IPS-18a (cell line): ENCODE measurements around the gene GPANK1.

Experiments used
- H3K27ac ChIP-seq: one replicate; pipeline ENCODE4 v1.5.1; 2013; ENCODE audit warnings: low read length
- H3K27me3 ChIP-seq: one replicate; pipeline ENCODE4 v1.6.1; 2013; ENCODE audit warnings: mild to moderate bottlenecking, low read length; ENCODE audit not compliant: control insufficient read depth, insufficient read depth
- H3K36me3 ChIP-seq: one replicate; pipeline ENCODE4 v1.6.1; 2013; ENCODE audit warnings: low read depth, low read length; ENCODE audit not compliant: control insufficient read depth
- H3K4me1 ChIP-seq: one replicate; pipeline ENCODE4 v1.6.1; 2013; ENCODE audit warnings: low read depth, low read length; ENCODE audit not compliant: control insufficient read depth
- H3K4me3 ChIP-seq: one replicate; pipeline ENCODE4 v1.5.1; 2013; ENCODE audit warnings: low read length
- H3K9ac ChIP-seq: one replicate; pipeline ENCODE4 v1.6.1; 2013; ENCODE audit warnings: mild to moderate bottlenecking, low read length, moderate library complexity
- H3K9me3 ChIP-seq: one replicate; pipeline ENCODE4 v1.6.1; 2013; ENCODE audit warnings: low read depth, low read length; ENCODE audit not compliant: control insufficient read depth

The GPANK1 gene

DNA sequence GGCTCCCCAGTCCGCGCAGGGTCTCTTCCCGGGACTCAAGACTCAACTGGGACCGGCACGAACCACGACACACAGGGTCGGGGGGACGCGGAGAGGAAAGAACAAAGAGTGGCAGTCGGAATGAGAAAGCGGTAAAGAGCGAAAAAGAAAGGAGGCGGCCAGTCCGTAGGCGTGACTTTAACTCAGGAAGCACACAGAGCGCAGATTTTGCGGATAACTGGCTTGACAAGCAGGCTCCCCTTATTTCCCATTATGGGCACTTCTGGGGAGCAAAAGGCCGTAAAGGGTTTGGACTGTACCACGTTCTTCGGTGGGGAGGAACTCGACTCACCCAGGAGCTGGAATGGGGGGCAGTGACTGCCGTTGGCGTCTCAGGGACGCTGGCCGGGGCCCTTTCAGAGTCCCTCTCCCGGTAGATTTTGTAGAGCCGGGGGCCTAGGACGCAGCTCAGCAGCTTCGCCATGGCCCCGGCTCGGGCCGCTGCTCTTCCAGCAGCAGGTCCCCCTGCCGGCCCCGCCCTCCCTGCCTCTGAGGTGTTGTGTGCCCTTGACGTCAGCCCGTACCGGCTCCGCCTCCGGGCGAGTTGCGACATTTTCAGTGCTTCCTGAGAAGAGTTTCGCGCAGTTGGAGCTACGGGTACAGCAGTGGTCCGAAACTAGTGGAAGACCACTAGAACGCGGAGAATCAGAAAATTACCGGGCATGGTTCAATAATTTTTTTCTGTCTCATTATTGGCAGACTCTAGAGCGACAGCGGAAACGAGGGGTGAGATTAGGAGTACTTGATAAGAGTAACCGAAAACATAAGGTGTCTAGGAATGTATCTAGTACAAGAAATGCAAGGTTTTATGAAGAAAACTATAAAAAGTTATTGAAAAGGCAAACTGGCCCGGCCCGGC lies 38.3 kb upstream of the GPANK1 start, which contains the start of gene ABHD16A:
TSS of gene ABHD16A (minus strand) at position 506 of the 898 bp plus-strand sequence. CDS start at position 463, 43 bp downstream.
- Histone ChIP-seq H3K4me3 (peak within 1 kb of the TSS; percentile 97), H3K4me1 (no peaks in the 10 kb centered on the region), H3K27ac (peak within 1 kb of the TSS; percentile 78), H3K9ac (peak within 1 kb of the TSS; percentile 91), H3K36me3 (no peaks in the 10 kb centered on the region), H3K9me3 (no peaks in the 10 kb centered on the region), H3K27me3 (no peaks in the 10 kb centered on the region)

DNA sequence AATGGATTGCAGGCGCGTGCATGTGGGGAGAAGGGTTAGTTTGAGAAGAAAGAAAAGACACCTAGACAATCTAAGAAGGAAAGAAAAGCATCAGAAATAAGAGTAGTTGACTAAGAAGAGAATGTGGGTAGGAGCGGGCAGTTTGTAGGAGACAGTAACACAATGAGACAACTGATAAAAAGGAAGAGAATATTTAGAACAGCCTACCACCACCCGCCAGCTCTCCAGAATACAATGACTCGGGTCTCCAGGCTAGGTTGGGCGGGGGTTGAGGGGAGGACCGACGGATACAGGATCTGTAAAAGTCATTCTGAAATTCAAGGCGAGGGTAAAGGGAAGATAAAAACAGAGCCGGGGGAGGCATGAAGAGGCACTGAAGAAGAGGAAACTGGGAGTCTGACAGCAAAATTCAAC lies 37.6 kb upstream of the GPANK1 start:
- Histone ChIP-seq H3K27ac (no peak overlapping the region), H3K27me3 (no peaks in the 10 kb centered on the region)

DNA sequence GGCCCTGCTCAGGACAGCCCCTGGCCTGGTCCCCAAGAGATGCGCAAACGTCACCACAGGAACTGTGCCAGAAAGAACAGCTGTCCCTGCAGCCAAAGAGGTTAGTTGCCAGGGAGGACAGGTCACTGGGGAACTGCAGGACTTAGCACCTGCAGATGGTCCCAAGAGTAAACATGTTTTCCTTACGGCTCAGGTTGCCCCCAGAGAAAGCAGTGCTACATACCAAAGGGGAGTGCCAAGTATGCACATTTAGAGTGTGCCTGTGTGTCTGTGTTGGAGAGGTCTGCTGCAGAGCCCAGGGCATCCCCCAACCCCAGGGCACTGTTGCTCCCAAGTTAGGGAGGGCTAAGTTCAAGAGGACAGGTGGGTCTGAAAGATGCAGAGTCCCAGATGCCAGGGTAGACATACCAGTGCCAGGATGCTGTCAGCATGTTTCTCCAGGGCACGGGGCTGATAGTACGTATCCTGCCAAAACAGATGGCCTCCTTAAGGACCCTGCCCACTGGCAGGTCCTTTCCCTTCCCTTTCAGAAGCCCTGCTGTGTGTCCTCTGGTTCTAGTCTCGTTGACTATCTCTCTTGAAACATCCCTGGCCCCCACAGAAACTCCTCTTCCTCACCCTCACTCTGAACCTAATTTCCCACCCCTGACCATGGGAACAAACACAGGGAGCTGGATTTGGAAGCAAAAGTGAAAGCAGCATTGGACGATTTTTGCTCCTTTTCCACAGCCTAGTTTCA lies 37.0 kb upstream of the GPANK1 start:
- H3K27ac ChIP-seq, result no peak overlapping the region

More for the DNA sequence above, 37.6 kb upstream of the GPANK1 start:
- peak overlapping the region; percentile 91 for H3K9ac ChIP-seq
- H3K4me1 ChIP-seq, result no peaks in the 10 kb centered on the region
- H3K4me3 ChIP-seq, result peak overlapping the region; percentile 97
- H3K9me3 ChIP-seq, result no peaks in the 10 kb centered on the region
- H3K36me3 ChIP-seq, result no peaks in the 10 kb centered on the region

DNA sequence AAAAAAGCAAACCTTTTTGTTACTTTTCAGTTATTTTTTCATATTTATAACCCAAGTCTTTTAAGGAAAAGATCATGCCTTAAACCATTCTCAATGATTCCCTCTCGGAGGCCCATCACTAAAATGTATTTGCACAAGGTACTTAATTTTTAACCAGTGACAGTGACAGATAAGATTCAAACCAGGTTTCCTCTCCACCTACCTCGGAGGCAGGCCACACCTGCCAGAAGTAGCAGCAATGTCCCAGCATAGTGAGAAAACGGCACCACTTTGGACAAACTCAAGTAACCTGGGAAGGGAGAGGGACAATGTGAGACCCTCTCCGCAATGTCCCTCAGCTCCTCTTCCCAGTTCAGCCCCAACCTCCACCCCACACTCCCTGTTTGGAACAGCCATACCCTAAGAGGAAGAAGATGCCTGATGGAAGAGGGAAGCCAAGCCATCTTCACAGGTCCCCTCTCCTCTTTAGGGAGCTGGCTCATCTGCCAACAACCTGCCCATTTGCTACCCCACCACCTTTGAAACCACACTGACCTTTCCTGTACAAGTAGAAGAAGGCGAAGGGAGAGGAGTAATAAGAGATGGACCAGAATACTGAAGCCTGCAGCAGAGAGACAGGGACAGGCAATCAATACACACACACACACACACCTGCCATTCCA lies 36.1 kb upstream of the GPANK1 start:
- H3K27ac ChIP-seq, result no peak overlapping the region
- H3K27me3 ChIP-seq, result no peaks in the 10 kb centered on the region
- no peak overlapping the region for H3K9ac ChIP-seq
- no peak overlapping the region for H3K4me3 ChIP-seq
- H3K9me3 ChIP-seq, result no peaks in the 10 kb centered on the region
- no peaks in the 10 kb centered on the region for H3K4me1 ChIP-seq
- H3K36me3 ChIP-seq, result peaks cover 4% of the 10 kb centered on the region

More for the DNA sequence above, 37.0 kb upstream of the GPANK1 start:
- H3K27me3 ChIP-seq, result no peaks in the 10 kb centered on the region
- H3K9ac ChIP-seq, result peak overlapping the region; percentile 91
- H3K4me3 ChIP-seq, result peak overlapping the region; percentile 97
- H3K36me3 ChIP-seq, result no peaks in the 10 kb centered on the region
- H3K4me1 ChIP-seq, result no peaks in the 10 kb centered on the region
- no peaks in the 10 kb centered on the region for H3K9me3 ChIP-seq

DNA sequence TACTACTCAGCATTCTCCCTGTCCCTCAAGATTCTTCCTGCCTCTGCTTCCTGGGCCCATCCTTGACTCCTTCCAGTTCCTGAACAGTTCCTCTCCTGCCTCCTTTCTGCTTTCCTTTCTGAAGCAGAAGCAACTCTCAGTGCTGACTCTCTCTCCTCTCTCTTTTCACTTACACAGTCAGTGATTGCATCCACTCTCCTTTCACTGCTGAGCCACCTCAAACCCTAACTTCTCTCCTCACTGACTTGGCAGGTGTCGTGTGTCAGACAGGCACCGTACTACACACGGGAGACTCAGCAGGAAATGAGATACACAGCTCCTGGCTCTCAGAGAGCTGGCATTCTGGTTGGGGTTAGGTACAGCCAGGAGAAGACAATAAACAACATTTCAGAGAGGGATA lies 32.8 kb upstream of the GPANK1 start:
- Histone ChIP-seq H3K4me1 (no peaks in the 10 kb centered on the region), H3K36me3 (peaks cover 13% of the 10 kb centered on the region), H3K9me3 (no peaks in the 10 kb centered on the region), H3K27me3 (no peaks in the 10 kb centered on the region), H3K4me3 (no peak overlapping the region), H3K9ac (no peak overlapping the region), H3K27ac (no peak overlapping the region)

DNA sequence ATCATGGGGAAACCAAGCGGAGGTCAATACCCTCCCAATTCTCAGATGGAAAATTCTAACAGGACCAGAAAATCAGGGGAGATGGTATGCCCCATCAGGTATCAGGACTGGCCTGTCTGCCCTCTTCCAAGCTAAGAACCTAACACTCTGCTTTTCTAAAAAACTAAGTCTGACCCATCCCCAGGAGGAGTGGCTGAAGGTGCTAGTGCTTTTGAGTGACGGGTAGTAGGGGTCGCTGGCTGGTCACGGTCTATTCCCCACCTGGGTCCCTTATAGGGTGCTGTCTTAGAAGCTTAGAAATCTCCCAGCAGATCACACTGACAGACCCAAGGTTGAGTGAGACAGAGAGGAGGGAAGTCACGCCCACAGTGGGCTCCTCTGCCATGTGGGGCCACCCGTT lies 28.7 kb upstream of the GPANK1 start:
- H3K36me3 ChIP-seq, result peaks cover 16% of the 10 kb centered on the region
- H3K4me3 ChIP-seq, result no peak overlapping the region
- no peaks in the 10 kb centered on the region for H3K27me3 ChIP-seq
- H3K27ac ChIP-seq, result no peak overlapping the region
- H3K9me3 ChIP-seq, result no peaks in the 10 kb centered on the region
- no peaks in the 10 kb centered on the region for H3K4me1 ChIP-seq
- H3K9ac ChIP-seq, result no peak overlapping the region

DNA sequence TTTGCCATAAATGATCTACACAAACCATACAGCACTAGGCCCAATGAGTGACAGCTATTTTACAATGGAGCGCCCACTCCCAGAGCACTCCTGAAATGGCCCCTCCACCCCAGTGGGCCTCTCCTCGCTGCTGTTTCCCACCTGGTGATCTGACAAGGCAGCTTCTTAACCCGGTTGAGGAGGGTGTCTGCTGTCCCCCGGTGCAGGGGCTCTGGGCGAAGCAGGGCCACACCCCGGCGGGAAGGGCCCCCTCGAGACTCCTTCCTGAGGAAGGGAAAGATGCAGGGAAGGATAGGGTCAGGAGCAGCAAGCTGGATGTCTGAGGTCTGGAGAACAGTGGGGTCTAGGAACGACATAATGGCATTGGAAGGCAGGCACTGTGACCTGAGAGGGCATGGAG lies 28.1 kb upstream of the GPANK1 start:
- H3K4me1 ChIP-seq, result no peaks in the 10 kb centered on the region
- no peaks in the 10 kb centered on the region for H3K9me3 ChIP-seq
- H3K9ac ChIP-seq, result no peak overlapping the region
- H3K27ac ChIP-seq, result no peak overlapping the region
- H3K27me3 ChIP-seq, result no peaks in the 10 kb centered on the region
- no peak overlapping the region for H3K4me3 ChIP-seq
- H3K36me3 ChIP-seq, result peaks cover 16% of the 10 kb centered on the region

- H3K27ac ChIP-seq, result no peak overlapping the region
- no peaks in the 10 kb centered on the region for H3K27me3 ChIP-seq
- no peaks in the 10 kb centered on the region for H3K4me1 ChIP-seq
- H3K9ac ChIP-seq, result no peak overlapping the region
- H3K9me3 ChIP-seq, result no peaks in the 10 kb centered on the region
- H3K36me3 ChIP-seq, result peaks cover 16% of the 10 kb centered on the region
- H3K4me3 ChIP-seq, result no peak overlapping the region
Observed at GRCh38 chr6:31692353-31692752, 27.6 kb upstream of the GPANK1 start.

GRCh38 chr6:31691564-31692108 lies 26.8 kb upstream of the GPANK1 start:
- Histone ChIP-seq H3K9ac (no peak overlapping the region), H3K36me3 (peaks cover 14% of the 10 kb centered on the region), H3K27me3 (no peaks in the 10 kb centered on the region), H3K27ac (no peak overlapping the region), H3K9me3 (no peaks in the 10 kb centered on the region), H3K4me3 (no peak overlapping the region), H3K4me1 (no peaks in the 10 kb centered on the region)

- Histone ChIP-seq H3K4me3 (no peak overlapping the region), H3K4me1 (no peaks in the 10 kb centered on the region), H3K36me3 (peaks cover 12% of the 10 kb centered on the region), H3K9ac (no peak overlapping the region), H3K27me3 (no peaks in the 10 kb centered on the region), H3K27ac (no peak overlapping the region), H3K9me3 (no peaks in the 10 kb centered on the region)
Observed at GRCh38 chr6:31691078-31691463, 26.3 kb upstream of the GPANK1 start.
